Immature natural killer cell (primary cell): Measurements from ENCODE around the gene SKI. TPM values are rescaled to one million over a fixed set of nuclear protein-coding genes. Genes with fewer than 3 reads are reported as not detected.

Experiments
- DNase-seq, 3 donors: peaks; one replicate each; pipeline ENCODE4 v3.0.0; 2022; ENCODE audit warnings: mixed read lengths in 1 of 3
- H3K27ac Mint-ChIP-seq, 6 donors: one replicate each; pipeline ENCODE4 v1.8.0; 2020; ENCODE audit warnings: mixed read lengths in 6 of 6, mild to moderate bottlenecking in 5 of 6, inconsistent platforms in 4 of 6, moderate library complexity in 3 of 6
- H3K27me3 Mint-ChIP-seq, 3 donors: one replicate each; pipeline ENCODE4 v1.8.0; 2020 to 2021; ENCODE audit warnings: low read depth in 3 of 3, mild to moderate bottlenecking in 3 of 3, mixed read lengths in 3 of 3, moderate library complexity in 3 of 3, inconsistent platforms in 1 of 3
- H3K36me3 Mint-ChIP-seq, 3 donors: one replicate each; pipeline ENCODE4 v1.8.0; 2020; ENCODE audit warnings: mixed read lengths in 3 of 3, inconsistent platforms in 2 of 3, mild to moderate bottlenecking in 2 of 3
- H3K4me1 Mint-ChIP-seq, 2 donors: one replicate each; pipeline ENCODE4 v1.8.0; 2020; ENCODE audit warnings: inconsistent platforms in 2 of 2, mild to moderate bottlenecking in 2 of 2, mixed read lengths in 2 of 2, moderate library complexity in 1 of 2
- H3K4me3 Mint-ChIP-seq, 5 donors: one replicate each; pipeline ENCODE4 v1.8.0; 2020; ENCODE audit warnings: mild to moderate bottlenecking in 5 of 5, mixed read lengths in 5 of 5, inconsistent platforms in 3 of 5, moderate library complexity in 3 of 5
- H3K9me3 Mint-ChIP-seq, 6 donors: one replicate each; pipeline ENCODE4 v1.8.0; 2020; ENCODE audit warnings: mild to moderate bottlenecking in 6 of 6, mixed read lengths in 6 of 6, inconsistent platforms in 4 of 6, moderate library complexity in 3 of 6
- polyA plus RNA-seq, 3 donors: library from polyadenylated mRNA; unstranded; fragments of 300-500 nt; fragmentation: Illumina TruSeq; gene quantifications; one replicate each; pipeline ENCODE4 v1.2.3, GENCODE V29; 2021

The SKI gene
- polyA plus RNA-seq, 3 donors from 2014 or later: 0.87 to 1.0 TPM; not detected in 1

DNA sequence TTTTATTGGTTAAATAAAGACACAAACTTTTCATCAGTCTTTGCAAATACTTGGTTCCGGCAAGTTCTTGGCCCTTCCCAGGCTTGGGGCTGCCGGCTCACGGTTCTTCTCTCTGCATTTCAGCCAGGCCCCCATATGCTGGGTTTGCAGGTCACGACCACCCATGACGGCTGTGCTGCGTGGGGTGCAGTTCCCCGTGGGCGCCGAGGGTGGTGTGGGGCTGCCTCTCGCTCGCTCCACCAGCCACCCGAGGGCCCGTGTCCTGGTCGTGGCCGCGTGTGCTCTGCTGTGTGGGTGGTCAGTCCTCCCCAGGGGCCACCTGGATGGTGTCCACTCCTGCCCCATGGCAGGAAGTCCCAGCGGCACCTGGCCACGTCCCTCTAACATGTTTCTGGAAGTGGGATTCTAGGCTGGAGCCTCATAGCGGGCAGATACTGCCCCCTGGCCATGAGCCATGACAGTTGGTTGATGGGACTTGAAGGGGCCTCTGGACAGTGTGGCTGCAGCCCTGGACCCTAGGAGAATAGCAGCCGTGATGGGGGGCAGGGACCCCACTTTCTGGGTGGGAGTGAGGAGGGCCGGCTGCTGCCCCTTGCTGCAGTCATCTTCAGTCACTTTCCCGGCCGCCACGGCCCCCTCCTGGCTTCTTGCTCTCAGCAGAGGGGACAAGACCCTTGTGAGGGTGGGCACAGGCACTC lies 46.3 kb downstream of the SKI start:
- Mint-ChIP-seq H3K27me3 (peaks cover 0 to 47% (median 0%) of the 10 kb centered on the region in 3 donors), H3K4me1 (peaks cover 21 to 26% of the 10 kb centered on the region in 2 donors), H3K4me3 (no peak overlapping the region), H3K27ac (no peak overlapping the region), H3K36me3 (no peaks in the 10 kb centered on the region), H3K9me3 (no peaks in the 10 kb centered on the region)
- DNase-seq: no peak

DNA sequence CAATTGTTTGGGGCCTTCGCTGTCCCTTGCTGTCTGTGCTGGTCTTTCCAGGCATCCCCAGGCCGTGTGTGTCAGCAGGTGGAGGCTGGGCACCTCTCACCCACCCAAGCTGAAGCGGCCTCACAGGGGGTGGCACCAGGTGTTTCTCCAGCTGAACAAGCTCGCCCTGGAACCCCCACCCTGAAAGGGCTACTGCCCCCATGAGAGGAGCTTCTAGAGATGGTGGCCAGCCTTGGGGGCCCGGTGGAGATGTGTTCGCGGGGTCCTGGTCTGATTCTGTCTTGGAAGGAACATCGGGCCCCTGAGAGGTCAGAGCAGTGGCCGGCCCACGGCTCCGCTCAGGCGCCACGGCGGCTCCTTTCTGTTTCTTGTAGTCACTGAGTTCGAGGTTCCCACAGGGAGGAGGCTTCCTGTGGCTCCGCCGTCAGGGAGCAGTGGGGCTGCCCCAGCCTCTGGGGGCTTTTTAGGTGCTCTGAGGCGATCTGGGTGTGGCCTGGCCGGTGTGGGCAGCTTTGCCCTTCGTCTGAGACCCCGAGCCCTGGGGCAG lies 46.9 kb downstream of the SKI start:
- Mint-ChIP-seq H3K4me3 (no peak overlapping the region), H3K36me3 (no peaks in the 10 kb centered on the region), H3K27ac (peak overlapping the region in 1 of 6 donors; percentile 19), H3K27me3 (peaks cover 0 to 46% (median 0%) of the 10 kb centered on the region in 3 donors), H3K9me3 (no peaks in the 10 kb centered on the region), H3K4me1 (peaks cover 21 to 28% of the 10 kb centered on the region in 2 donors)
- DNase-seq: no peak

DNA sequence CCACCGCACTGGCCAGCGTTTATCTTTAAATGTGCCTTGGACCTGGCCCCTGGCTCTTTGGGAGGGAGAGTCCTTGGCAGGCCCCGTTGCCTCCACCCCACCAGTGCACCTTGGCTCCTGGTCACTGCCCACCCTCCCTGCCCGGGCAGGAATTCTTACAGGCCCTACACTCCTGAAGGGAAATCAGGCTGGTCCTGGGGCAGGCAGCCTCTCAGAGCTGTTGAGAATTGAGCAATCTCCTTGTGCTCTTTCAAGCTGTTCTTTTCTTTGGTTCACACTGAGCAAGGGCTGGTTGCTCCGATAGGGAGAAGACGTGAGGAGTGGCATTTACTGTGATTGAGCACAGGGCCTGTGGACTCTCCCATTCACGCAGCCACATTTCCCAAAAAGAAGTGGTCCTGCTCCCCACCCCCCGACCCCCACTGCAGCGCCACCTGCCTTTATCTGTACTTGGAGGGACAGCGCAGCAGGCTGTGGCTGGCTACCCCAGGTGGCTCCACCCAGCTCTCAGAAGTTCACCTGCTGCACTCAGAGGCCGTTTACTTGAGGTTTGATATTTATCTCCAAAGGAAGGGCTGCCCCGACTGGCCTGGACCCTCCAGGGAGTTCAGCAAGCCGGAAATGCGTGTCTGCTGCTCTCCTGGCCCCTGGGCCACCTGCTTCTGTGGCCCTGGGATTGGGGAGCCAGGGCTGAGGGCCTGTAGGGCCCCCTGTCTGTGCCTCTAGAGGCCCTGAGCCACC lies 47.8 kb downstream of the SKI start:
- DNase-seq: no peak
- Mint-ChIP-seq H3K27ac (peak overlapping the region in 4 of 6 donors; percentile 17 to 78 (median 38)), H3K27me3 (peaks cover 0 to 42% (median 0%) of the 10 kb centered on the region in 3 donors), H3K4me1 (peaks cover 21 to 28% of the 10 kb centered on the region in 2 donors), H3K9me3 (no peaks in the 10 kb centered on the region), H3K36me3 (no peaks in the 10 kb centered on the region), H3K4me3 (no peak overlapping the region)

DNA sequence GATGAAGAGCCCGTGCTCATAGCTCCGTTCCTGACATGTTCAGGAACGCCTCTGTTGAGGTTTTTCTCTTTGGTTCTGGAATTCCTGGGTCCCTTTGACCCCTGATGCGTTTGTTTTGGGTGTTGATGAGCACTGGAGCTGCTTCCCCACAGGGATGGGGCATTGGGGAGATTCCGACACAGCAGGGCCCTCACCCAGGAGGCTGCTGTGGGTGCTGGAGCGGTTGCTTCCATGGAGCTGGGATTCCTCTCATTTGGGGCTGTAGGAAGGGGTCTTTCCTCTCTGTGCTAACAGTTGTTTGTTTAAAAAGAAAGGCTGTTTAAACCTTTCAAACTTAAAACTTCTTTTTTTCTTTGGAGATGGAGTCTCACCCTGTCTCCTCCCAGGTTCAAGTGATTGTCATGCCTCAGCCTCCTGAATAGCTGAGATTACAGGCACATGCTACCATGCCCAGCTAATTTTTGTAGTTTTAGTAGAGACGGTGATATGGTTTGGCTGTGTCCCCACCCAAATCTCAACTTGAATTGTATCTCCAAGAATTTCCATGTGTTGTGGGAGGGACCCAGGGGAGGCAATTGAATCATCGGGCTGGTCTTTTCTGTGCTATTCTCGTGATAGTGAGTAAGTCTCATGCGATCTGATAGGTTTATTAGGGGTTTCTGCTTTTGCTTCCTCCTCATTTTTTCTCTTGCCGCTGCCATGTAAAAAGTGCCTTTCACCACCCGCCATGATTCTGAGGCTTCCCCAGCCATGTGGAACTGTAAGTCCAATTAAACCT lies 48.9 kb downstream of the SKI start:
- H3K9me3 Mint-ChIP-seq: no peaks in the 10 kb centered on the region
- peak overlapping the region in 4 of 6 donors; percentile 46 to 74 (median 58) for H3K27ac Mint-ChIP-seq
- no peaks in the 10 kb centered on the region for H3K36me3 Mint-ChIP-seq
- peaks cover 0 to 39% (median 0%) of the 10 kb centered on the region in 3 donors for H3K27me3 Mint-ChIP-seq
- H3K4me1 Mint-ChIP-seq: peaks cover 21 to 28% of the 10 kb centered on the region in 2 donors
- DNase-seq: no peak
- no peak overlapping the region for H3K4me3 Mint-ChIP-seq

DNA sequence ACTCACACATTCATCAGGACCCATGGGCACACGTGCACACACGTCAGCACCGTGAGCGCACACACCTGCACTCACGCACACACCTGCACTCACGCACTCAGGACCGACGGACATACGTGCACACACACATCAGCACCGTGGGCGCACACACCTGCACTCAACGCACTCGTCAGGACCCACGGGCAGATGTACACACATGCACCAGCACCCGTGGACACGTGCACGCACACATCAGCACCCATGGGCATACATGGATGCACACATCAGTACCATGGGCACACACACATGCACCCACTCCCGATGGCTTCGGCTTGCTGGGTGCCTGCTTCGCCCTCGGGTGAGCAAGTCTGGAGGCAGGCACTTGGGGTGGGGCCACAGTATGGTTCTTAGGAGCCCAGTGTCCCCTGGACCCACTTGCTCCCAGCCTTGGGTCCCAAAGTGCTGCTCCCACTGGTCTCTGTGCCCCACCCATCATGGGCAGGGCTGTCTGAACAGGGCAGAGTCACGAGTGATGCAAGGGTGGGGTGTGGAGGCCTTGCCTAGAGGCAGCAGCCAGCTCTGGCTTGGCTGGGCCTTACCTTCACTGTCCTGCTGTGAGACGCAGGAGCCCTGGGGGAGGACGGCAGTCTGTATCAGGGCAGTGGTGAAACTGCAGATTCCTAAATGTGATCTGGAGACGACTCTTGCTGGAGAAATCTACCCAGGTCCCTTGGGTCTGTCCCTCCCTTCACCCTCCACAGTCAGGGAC lies 49.8 kb downstream of the SKI start:
- H3K4me3 Mint-ChIP-seq: no peak overlapping the region
- no peaks in the 10 kb centered on the region for H3K36me3 Mint-ChIP-seq
- no peak for DNase-seq
- peaks cover 0 to 39% (median 0%) of the 10 kb centered on the region in 3 donors for H3K27me3 Mint-ChIP-seq
- peaks cover 21 to 28% of the 10 kb centered on the region in 2 donors for H3K4me1 Mint-ChIP-seq
- no peaks in the 10 kb centered on the region for H3K9me3 Mint-ChIP-seq
- H3K27ac Mint-ChIP-seq: peak overlapping the region in 3 of 6 donors; percentile 21 to 52 (median 46)

DNA sequence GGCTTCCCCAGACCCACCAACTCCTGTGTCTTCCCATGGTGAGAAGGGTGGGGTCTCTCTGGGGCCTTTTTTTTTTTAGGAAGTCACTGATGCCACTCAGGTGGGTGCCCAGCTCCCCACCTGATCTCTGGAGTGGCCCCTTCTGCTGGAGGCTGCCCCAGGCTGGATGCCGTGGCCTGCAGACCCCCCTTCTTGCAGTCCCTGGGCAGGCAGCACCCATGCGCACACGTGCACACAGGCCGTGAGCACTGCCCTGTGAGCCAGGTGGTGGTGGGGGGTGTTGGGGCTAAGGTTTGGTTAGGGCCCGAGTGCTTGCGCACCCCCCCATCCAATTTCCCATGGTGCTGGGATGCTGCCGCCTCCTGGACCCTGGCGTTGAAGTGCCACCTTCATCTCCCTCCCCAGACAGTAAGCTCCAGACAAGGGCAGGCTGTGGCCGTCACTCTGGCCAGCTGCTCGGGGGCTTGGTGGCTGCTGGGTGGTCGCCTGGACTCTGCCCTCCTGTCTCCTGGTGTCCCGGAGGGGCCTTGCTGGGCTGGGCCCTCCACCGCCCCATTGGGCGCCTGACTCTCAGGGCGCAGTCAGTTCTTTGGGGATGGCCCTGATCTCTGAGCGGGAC lies 50.6 kb downstream of the SKI start:
- Mint-ChIP-seq H3K4me3 (no peak overlapping the region), H3K9me3 (no peaks in the 10 kb centered on the region), H3K36me3 (no peaks in the 10 kb centered on the region), H3K4me1 (peaks cover 21 to 28% of the 10 kb centered on the region in 2 donors), H3K27ac (no peak overlapping the region), H3K27me3 (peaks cover 0 to 32% (median 0%) of the 10 kb centered on the region in 3 donors)
- no peak for DNase-seq

DNA sequence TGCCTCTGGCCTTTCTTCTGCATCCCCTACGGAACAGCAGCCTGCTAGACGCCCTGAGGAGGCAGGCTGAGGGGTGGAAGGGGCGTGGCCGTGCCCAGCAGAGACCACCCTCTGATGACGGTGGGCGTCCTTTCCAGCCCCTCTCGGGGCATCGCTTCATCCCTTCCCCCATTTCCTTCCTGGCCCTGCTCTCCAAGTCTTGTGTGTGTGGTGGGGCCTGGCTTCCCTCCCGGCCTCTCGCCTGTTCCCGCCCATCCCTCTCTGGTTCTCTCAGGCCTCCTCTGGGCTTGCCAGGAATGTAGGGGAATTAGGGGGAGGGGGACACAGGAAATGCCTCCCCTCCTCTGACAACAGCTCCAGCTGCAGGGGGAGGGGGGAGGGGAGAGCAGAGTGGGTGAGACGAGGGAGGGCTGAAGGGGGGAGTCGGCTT lies 51.1 kb downstream of the SKI start:
- DNase-seq: no peak
- Mint-ChIP-seq H3K27me3 (peaks cover 0 to 30% (median 0%) of the 10 kb centered on the region in 3 donors), H3K4me3 (no peak overlapping the region), H3K9me3 (no peaks in the 10 kb centered on the region), H3K27ac (peak overlapping the region in 1 of 6 donors; percentile 50), H3K4me1 (peaks cover 21 to 28% of the 10 kb centered on the region in 2 donors), H3K36me3 (no peaks in the 10 kb centered on the region)

DNA sequence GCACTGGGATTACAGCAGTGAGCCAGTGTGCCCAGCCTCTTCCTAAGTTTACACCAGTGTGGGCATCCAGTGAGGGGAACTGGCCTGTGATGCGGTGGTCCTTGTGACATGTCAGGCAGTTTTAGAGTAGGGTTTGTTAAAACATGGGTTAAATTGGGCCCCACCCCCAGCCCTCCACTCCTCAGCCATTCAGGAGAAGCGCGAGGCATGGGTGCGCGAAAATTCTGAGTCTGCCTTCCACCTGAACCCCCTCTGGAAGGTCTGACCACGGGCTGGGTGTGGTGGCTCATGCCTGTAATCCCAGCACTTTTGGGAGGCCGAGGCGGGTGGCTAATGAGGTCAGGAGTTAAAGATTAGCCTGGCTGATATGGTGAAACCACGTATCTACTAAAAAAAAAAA lies 51.7 kb downstream of the SKI start:
- no peak overlapping the region for H3K4me3 Mint-ChIP-seq
- peak overlapping the region in 1 of 6 donors; percentile 31 for H3K27ac Mint-ChIP-seq
- H3K9me3 Mint-ChIP-seq: no peaks in the 10 kb centered on the region
- no peaks in the 10 kb centered on the region for H3K36me3 Mint-ChIP-seq
- DNase-seq: no peak
- peaks cover 21 to 28% of the 10 kb centered on the region in 2 donors for H3K4me1 Mint-ChIP-seq
- H3K27me3 Mint-ChIP-seq: peaks cover 0 to 27% (median 0%) of the 10 kb centered on the region in 3 donors

DNA sequence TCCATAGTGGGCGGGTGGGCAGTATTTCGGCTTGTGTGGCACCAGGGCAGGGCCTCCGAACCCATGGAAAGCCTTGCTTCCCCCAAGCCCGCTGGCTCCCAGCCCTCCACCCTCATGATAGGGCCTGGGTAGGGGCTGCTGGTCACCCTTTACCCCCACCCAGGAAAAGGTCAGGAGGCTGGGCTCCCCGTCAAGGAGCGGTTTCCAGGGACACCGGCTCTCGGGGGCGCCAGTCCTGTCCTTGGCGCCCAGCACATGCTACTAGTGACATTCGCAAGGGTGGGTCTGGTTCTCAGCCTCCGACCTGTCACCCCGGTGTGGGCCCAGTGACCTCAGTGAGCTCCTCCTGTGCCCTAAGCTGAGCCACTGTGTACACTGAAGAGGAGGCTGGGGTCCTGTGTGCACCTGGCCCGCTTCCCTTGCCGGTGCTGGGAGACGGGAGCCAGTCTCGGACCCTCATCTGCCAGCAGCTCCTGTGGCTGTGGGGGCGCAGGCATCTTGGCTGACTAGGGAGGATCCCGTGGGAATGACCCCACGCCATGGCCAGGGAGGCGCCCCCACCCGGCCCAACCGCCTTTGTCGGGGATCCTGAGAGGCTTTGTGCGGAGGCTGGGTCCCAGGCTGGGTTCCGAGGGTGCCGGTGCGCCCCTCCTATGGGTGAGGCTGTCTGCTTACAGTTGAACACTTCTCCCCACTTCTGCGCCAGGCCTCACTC lies 54.6 kb downstream of the SKI start:
- peaks cover 6 to 13% of the 10 kb centered on the region in 2 donors for H3K4me1 Mint-ChIP-seq
- no peak overlapping the region for H3K4me3 Mint-ChIP-seq
- no peak overlapping the region for H3K27ac Mint-ChIP-seq
- H3K9me3 Mint-ChIP-seq: no peaks in the 10 kb centered on the region
- H3K36me3 Mint-ChIP-seq: no peaks in the 10 kb centered on the region
- peaks cover 0 to 13% (median 0%) of the 10 kb centered on the region in 3 donors for H3K27me3 Mint-ChIP-seq
- no peak for DNase-seq

DNA sequence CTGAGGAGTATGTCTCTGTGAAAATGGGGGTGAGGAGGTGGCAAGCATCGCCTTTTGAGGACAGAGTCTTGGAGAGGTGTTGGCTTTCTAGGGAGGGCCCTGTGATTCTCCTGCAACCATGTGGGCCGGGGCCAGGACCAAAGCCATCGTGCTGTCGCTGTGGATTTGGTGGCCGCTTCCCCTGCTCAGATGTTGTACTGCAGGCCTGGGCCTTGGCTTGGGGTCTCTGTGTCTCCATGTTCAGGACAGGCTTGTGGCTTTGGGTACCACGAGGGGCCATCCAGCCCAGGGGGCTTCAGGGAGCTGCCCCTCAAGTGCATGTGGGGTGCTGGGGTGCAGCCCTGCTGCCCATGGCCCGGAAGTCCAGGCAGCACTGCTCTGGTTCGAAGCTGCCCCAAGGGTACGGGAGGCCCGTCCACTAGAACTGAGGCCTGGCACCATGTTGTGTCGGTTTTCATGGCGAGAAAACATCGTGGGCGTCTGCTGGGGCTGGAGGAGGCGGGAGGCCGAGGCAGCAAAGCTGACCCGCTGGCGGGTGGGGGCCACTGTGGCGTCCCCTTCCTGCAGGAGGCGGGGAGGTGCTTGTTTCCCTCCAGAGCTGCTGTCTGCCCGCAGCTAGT lies 55.4 kb downstream of the SKI start:
- Mint-ChIP-seq H3K4me3 (no peak overlapping the region), H3K4me1 (peaks cover 11 to 16% of the 10 kb centered on the region in 2 donors), H3K27ac (no peak overlapping the region), H3K36me3 (no peaks in the 10 kb centered on the region), H3K9me3 (no peaks in the 10 kb centered on the region), H3K27me3 (peaks cover 0 to 19% (median 2%) of the 10 kb centered on the region in 3 donors)
- DNase-seq: no peak

DNA sequence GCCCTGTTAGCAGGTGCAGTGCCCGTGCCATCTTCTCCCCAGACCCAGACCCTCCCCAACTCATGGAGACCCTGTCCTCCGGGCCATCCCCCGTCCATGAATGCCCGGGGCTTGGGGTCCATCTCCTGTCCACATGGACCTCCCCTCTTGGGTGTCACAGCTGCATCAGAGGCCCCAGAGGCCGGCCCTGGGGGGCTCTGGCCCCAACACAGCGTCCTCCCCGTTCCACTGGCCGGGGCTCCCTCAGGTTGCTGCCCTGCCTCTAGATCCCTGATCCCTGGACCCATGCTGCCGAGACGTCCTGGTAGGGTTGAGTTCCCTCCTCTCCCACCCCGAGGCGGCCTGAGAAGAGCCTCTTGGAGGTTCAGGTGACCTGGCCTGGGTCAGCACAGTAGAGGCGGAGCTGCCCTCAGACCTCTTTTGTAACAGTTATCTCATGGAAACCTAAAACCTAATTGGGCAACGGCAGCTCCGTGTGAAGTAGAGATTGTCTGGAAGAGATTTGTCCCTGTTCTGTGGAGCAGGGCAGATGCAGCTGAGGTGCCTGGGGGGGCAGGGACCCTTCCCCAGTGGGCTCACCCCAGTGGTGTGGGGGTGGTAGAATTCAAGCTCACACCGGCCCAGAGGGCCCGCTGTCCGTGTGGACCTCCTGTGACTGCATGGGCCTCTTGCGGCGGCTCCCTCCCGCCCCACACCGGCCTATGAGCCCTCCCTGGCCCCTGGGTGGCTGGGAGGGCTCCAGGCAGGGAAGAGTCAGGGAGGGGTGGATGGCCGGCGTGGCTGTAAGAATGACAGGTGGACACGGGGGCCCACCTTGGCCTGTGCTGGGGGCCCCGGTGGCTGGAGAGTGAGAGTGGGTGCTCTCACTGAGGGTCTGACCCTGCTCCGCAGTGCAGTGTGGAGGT lies 56.1 kb downstream of the SKI start:
- Mint-ChIP-seq H3K4me1 (peaks cover 12 to 22% of the 10 kb centered on the region in 2 donors), H3K27me3 (peaks cover 0 to 21% (median 2%) of the 10 kb centered on the region in 3 donors), H3K27ac (no peak overlapping the region), H3K4me3 (no peak overlapping the region), H3K9me3 (no peaks in the 10 kb centered on the region), H3K36me3 (no peaks in the 10 kb centered on the region)
- DNase-seq: no peak
